ENCODE results near the gene CEP97.

Gene CEP97

DNA sequence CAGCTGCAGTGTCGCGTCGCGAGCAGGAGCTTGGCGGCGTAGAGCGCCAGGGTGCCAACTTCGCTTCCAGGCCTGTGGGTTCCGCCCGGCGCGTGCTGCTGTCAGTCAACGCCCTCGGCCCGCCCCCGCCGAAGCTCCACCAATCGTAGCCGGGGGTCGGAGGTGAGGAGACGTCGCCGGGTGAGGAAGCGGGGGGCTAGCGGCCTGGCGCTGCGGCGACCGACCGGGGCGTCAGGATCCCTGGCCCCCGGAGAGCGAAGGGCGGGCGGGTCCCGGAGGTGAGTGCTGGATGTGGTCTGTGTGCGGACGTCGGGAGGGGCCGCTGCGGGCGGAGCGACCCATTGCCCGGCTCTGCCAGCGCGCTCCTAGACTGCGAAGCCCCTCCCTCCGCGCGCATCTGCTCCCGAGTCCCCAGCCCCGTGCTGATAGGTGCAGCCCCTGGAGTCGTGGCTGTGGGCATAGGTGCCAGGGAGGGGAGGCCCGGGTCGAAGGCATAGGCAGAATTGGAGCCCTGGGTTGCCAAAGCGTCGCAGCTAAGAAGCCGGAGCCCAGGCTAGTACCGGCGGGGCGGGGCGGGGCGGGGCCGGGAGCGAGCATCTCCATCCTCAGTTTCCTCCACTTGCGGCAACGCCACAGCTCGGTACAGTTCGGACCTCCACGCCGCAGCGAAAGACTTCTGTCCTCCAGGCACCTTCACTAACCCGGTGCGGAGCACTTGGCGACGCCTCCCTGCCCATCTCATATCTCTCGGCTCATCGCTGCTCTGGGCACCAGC lies 54.8 kb downstream of the CEP97 start, which contains the start of gene NXPE3:
Gene NXPE3 (plus strand): TSS at position 165 of the 775 bp plus-strand sequence. CDS start 6,386 bp downstream, outside the sequence.
- peak; percentile 57 for DNase-seq

DNA sequence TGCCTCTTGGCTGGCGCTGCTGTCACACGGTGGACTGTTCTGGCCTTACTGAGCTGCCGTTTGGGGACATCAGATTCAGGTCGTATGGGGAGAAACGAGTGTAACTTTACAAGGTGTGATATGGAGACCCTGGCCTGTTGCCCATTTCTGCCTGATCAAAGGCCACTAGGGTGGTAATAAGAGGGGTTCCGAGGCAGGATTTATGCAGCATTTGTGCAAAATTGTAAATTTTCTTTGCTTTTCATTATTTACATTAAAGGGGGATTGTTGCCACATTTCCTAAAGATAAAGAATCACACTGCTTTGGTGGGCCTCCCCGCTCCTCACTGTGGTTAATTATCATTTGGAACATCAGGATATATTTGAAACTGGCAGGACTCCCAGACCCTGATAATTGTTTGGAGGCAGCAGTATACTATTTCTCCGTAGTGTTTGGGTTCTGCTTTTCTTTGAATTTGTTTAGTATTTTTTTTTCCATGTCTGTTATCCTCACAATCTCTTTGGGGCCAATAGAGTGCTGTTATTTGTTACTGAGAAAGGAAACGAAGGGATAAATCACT lies 55.5 kb downstream of the CEP97 start:
- no peak for DNase-seq

DNA sequence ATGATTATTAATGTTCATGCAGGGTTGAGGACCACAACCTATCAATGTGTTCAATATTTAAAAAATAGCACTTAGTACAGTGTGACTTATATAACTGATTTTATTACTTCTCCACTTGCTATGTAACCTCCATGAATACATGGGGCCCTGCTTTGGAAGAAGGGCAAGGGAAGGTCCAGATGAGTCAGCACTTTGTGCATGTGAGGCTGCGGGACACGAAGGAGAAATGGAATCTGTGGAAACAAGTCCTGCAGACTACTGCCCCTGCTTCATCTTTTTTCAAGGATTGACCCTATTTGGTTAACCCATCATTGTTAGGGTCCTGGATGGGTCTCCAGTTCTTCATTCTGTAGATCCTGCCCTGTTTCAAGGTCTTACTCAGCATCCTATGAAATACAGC lies 56.2 kb downstream of the CEP97 start:
- DNase-seq = no peak

DNA sequence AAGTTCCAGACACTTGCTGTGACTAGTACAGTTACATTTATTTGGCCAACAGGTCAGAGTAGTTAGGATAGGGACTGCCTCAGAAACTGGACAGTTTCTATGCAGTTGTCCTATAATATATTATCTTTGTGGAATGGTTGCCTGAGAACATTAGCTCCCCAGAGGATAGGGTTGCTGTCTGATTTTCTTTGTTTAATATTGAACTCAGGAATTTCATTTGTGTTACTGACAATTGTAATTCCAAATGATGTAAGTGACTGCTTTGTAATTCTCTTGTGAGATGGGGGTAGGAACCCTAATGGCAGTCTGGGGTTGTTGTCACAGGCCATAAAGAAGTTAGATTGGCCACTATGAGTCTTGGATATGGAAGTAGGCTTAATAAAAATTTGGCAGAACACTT lies 56.8 kb downstream of the CEP97 start:
- no peak for DNase-seq

DNA sequence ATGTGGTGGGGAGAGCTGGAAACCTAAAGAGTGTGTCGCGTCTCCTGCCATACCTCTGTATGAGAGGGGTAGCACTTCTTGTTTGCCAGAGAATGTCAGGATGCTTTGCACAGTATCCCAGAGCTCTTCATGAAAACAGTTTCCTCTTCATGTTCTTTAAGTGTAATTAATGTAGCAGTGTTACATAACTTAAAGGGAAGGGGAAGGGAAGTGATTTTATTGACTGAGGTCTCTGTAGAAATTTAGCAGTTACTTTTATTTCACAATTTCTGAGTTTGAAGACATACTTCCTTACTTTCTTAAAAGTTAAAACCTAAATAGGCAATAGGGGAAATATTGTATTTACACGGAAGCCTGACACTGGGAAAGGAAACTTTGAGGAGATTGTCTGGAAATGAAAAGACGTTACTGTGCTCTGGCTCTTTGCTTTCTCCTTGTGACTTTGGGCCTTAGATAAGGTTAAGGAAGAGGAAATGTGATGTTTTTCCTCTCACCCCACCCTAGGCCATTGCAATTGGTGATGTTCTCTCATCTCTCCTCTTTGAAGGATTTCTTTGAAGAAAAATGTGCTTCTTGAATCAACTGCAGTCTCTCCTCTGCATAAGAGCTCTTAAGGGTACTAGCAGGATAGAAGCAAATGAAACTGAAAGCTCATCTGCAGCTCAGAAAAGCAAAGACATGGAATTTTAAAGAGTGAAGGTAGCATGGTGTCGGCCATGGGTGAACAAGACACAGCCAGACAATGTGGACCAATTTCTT lies 60.6 kb downstream of the CEP97 start:
- DNase-seq = no peak

DNA sequence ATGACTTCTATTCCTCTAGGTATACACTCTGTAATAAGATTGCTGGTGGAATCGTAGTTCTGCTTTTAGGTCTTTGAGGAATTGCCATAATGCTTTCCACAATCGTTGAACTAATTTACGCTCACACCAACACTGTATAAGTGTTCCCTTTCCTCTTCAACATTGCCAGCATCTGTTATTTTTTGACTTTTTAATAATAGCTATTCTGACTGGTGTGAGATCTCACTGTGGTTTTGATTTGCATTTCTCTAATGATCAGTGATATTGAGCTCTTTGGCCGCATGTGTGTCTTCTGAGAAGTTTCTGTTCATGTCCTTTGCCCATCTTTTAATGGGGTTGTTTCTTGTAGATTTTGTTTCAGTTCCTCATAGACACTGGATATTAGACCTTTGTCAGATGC lies 67.4 kb downstream of the CEP97 start:
- no peak for DNase-seq

DNA sequence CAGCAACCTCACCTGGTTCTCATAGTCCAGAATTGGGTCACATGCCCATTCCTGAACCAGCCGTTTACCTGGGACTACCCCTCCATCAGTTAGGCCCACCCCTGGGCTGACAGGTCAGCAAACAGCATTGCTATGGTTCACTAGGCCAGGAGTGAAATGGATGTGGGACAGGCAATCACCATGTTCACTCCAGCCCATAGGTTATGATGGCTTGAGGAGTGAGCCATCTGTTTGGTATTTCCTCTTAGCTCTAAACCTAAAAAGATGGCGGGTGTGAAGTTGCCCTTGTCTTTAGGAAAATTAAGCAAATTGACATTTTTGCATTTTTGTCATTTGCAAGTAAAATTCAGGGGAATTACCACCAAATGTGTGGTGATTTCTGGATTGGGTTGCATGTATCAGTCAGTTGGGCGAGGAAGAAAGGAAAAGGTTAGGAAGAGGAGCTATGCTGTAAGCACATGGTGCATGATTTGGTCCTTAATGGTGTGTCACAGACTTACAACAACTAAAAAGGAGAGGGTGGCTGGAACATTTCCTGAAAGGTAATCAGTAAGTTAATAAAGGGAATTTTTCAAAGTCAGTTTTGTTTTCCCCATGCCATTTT lies 71.8 kb downstream of the CEP97 start:
- DNase-seq = no peak

DNA sequence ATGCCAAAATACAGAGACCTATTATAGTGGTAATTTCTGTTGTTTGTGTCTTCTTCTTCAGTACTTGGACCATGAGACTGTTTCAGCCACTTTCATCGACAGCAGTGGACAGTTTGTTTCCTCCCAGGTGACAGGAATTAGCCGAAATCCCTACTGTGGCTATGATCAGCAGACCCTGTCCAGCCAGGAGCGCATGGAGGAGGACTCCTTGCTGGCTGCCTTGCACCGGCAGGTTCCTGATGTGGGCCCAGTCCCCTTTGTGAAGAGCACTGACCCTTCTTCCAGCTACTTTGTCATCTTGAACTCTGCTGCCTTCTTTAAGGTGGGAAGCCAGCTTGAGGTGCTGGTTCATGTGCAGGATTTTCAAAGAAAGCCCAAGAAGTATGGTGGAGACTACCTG lies 76.8 kb downstream of the CEP97 start:
- DNase-seq = no peak

DNA sequence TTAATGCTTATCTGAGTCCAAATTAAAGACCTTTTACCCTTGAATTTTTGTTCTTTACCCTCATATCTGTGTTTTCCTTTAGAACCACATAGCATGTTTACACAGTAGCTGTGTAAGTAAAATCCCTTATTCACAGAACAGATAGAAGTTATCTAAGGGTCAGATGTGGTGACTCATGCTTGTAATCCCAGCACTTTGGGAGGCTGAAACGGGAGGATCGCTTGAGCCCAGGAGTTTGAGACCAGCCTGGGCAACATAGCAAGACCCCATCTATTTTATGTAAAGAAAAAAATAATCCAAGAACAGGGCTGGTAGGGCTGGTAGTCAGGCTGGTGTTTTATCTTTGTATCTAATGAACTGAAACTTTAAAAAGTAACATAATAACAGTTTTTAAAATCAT lies 77.8 kb downstream of the CEP97 start:
- DNase-seq = no peak

DNA sequence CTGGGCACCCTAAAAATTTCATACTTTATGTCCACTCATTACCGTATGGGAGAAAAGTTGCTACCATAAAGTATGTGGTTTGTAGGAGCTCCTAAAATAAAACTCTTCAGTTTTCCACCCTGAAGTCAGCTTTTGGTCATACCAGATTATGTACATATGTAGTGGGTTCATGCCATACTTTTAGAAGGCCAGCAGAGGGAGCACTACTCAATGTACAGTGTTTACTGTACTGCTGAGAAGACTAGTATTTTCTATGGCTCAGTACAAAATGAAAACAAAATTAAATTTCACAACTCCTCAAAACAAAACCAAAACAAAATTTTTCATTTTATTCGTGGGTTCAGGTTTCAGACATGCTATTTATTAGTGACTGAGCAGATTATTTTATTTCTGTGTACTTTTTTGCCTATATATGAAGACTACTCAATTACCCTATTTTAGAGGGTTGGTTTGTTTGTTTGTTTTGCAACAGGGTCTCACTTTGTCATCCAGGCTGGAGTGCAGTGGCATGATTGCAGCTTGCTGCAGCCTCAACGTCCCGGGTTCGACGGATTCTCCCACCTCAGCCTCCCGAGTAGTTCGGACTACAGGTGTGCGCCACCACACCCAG lies 78.9 kb downstream of the CEP97 start:
- peak; percentile 49 for DNase-seq

DNA sequence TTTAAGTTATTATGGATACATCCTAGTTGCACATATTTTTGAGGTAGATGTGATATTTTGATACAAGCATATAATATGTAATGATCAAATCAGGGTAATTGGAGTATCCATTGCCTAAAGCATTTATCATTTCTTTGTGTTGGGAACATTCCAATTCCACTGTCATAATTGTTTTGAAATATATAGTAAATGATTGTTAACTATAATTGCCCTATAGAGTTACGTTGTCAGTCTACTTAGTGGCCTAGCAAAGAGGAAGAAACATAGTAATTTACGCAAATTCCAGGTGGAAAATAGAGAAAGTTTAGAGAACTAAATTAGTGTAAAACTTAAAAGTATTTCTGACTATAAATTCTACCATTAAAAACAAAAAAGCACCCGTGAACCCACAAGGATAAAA lies 79.5 kb downstream of the CEP97 start:
- no peak for DNase-seq

DNA sequence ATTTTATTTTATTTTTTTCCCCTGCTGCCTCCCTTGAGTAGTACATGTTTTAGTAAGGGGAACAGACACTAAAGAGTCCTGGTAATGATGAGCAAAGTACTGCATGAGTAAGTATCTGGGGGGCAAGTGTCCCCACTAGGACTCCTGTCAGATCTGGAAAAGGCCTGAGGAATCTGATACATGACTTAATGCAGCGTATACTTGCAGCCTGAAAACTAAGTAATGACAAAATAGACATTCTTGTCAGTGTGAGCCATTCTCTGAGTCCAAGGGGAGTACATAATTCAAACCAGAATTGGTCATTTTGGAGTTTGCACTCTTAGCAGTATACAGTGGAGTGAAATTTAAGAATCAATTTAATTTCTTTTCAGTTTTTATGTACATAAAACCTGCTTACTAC lies 82.1 kb downstream of the CEP97 start:
- no peak for DNase-seq

DNA sequence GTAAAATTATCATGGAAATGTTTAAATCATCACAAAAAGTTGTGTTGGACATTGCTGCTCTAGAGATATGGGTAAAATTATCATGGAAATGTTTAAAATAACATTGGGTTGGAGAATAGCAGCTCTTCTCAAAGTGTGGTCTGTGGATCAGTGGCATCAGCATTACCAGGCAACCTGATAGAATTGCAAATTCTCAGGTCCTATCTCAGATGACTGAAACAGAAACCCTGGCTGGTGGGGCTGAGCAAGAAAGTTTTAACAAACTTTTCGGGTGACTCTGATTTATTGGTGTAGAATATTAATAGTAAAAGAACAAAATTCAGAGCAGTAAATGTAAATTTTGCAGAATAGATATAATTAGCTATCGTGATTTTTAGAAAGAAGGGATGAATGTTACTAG lies 83.5 kb downstream of the CEP97 start:
- DNase-seq = no peak

DNA sequence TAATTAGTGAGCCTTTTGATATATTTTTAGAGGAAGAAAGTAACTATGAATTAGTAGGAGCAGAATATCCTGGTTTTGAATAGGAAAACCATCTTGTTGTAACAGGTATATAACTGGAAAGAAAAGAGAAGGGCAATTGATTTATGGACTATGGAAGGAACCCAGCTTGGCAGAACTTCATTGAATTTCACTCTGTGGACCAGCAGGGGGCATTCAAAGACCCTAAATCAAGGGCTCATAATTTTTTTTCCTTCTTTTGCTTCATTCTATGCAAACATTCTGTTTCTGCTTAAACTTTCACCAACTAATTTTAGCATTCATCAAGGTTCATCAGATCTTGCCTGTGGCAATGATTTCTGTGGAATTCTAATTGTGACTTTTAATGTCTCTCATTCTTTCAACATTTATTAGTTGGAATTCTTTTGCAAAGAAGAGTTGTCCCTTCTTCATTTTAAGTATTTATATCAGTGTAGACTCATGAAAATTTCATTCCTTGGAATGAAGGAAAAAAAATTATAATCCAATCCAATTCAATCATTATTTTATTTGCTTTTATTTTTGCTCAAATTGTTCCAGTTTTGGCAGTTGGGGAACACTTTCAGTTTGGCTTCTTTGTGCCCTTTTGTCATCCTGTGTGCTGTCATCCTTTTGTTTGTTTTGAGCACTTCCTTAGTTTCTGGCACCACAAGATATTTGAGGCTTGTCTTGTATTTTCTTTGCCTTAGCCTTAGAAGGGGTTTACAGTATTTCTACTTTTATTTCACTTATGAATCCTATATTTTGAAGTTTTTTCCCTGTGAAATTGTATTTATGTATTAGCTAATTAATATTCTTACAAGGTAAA lies 85.0 kb downstream of the CEP97 start:
- DNase-seq = no peak

DNA sequence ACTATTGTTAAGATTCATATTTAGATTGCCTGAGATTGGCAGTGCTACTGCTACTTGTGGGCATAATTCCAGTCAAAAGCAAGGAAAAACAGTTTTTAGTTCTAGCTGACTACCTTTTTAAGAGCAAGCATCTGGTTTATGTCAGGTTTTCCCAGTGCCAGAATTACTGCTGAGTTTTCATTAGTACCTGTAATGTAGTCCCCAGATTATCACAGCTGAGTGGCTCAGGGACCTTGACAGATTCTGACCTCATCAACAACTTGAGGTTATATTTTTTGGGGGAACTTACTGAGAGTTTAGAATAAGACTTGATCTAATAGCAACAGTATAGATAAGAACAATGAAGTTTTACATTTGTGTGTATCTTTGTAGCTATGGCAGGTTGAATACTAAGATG lies 85.6 kb downstream of the CEP97 start:
- DNase-seq = no peak

DNA sequence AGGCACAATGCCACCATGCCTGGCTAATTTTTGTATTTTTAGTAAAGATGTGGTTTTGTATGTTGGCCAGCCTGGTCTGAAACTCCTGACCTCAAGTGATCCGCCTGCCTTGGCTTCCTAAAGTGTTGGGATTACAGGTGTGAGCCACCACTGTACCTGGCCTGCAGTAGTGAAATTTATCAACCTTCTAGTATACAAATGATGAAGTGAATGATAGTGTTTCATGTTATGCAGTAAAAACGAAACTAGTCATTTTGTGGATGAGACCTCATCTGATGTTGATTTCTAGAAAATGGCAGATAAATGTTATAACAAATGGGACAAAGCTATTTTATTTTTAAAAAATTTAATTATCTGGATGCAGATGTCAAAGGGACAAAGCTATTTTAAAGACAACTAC lies 87.5 kb downstream of the CEP97 start:
- no peak for DNase-seq

DNA sequence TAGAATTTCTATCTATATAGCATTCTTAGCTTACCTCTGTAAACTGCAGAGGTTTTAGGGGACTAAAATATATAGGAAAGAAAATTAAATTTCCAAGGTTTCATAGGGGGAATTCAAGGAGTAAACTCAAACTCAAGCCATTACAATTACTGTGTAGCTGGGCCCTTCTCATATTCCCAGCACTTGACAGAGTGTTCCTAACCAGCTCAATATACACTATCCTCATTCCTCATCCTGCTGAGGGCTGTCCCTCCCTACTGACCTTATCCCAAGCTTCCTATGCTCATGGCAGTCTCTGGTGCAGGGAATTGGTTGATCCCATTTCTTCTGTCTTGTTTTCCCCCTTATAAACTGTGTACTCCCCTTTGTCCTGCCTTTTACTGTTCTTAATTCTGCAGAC lies 88.5 kb downstream of the CEP97 start:
- DNase-seq = no peak

DNA sequence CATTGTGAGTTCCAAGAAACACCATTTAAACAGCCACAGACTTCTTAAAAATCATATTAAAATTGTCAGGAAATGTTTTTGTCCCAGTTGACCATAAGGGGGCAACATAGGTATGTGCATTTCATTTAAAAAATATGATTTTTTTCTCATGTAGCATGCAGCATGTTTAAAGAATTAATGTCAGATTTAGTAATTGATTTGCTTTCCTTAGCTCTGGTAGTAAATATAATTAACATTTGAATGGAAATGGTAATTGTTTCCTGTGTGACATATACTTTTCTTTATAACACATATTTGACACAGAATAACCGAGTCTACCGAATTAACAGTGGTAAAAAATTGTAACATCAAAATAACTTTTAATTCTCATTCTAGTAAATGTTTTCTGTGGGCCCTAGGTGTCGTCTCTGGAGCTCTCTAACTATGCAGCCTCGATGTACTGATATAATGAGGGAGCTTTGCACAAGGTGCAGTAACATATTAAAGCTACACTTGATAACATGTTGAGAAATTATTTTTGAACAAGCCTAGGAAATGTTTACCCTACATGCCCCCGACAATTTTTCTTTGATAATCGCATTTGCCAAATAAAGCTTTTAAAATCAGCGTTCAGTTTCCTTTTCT lies 89.5 kb downstream of the CEP97 start:
- DNase-seq = no peak

DNA sequence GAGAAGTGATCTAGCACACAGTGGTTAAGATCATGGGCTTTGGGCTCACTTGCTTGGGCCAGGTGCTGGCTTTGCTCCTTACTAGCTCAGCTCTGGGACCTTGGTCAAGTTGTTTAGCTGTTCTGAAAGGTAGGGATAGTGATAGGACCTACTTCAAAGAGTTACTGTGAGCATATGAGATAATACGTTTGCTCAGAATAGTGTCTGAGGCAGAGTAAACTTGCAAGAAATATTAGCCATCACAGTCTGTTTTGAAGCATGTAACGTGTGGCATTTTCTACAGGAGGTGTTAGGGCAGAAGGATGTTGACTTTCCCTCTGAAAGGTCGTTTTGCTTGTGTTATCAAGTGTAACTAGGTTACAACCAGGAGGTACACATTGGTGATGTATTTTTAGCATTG lies 90.4 kb downstream of the CEP97 start:
- DNase-seq = no peak

DNA sequence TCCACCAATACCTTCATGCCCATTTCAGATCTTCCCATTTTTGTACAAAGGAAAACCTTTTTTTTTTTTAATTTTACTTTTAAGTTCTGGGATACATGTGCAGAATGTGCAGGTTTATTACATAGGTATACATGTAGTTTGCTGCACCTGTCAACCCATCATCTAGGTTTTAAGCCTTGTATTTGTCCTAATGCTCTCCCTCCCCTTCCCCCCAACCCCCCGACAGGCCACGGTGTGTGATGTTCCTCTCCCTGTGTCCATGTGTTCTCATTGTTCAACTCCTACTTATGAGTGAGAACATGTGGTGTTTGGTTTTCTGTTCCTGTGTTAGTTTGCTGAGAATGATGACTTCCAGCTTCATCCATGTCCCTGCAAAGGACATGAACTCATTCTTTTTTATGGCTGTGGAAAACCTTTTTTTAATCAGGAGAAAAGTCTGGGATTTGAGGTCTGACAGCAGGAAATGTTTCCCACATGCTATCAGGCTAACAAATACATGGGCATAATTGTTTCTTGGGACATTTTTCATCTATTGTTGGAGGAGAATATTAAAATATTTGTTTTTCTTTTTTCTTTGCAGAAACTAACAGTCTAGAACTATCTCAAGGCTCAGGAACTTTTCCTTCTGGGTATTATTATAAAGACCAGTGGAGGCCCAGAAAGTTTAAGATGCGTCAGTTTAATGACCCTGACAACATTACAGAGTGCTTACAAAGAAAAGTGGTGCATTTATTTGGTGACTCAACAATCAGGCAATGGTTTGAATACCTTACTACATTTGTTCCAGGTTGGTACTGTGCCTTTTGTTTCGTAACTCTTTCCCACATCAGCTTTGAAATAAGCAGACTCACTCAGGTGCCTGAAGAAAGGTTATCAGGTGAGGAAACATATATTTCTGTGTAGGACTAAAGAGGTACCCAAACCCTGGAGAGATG lies 92.1 kb downstream of the CEP97 start:
- no peak for DNase-seq

DNA sequence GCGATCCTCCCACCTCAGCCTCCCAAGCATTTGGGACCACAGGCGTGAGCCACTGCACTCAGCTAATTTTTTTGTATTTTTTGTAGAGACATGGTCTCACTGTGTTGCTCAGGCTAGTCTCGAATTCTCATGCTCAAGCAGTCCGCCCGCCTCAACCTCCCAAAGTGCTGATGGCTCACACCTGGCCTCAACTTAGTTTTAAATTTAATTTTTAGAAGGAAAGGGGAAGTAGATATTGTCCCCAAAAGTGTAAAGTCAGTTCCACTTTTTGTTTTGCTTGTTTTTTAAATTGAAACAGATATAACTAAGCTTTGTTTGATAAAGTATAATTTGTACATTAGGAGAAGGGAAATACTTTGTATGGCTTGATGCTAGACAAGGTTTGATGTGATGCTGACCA lies 93.6 kb downstream of the CEP97 start:
- DNase-seq = no peak

Data from NCI-H2081 treated with DMSO at 0.1 percent for 48 hours (cell line).